MM.1S (cell line): ENCODE results near the gene E2F6.

ENCODE experiments used
- DNase-seq: peaks from one replicate; pipeline ENCODE4 v3.0.0-alpha.2; 2015
- H2AFZ ChIP-seq: fragments of 300-600 bp; sonication (generic); 2 replicates; pipeline ENCODE4 v1.6.0; 2016; ENCODE audit warnings: antibody characterized with exemption, low read length
- H3F3A ChIP-seq: fragments of 300-600 bp; sonication (generic); 2 replicates; pipeline ENCODE4 v1.6.1; 2016; ENCODE audit warnings: mild to moderate bottlenecking, antibody characterized with exemption, low read length, moderate library complexity, mixed read lengths; ENCODE audit not compliant: insufficient read depth
- H3K27ac ChIP-seq: fragments of 300-600 bp; sonication (generic); 2 replicates; pipeline ENCODE4 v1.5.1; 2016; ENCODE audit warnings: mild to moderate bottlenecking, low read length
- H3K27me3 ChIP-seq: fragments of 300-600 bp; sonication (generic); replicated peaks from 2 replicates; pipeline ENCODE4 v1.6.0; 2016; ENCODE audit warnings: low read length; ENCODE audit not compliant: insufficient read depth
- H3K36me3 ChIP-seq: fragments of 300-600 bp; sonication (generic); replicated peaks from 2 replicates; pipeline ENCODE4 v1.6.1; 2016; ENCODE audit warnings: mild to moderate bottlenecking, low read length, mixed read lengths; ENCODE audit not compliant: insufficient read depth
- H3K4me1 ChIP-seq: fragments of 300-600 bp; sonication (generic); 2 replicates; pipeline ENCODE4 v1.6.1; 2016; ENCODE audit warnings: low read length, mixed read lengths
- H3K4me2 ChIP-seq: fragments of 300-600 bp; sonication (generic); 2 replicates; pipeline ENCODE4 v1.6.0; 2016; ENCODE audit warnings: low read depth, low read length
- H3K4me3 ChIP-seq: fragments of 300-600 bp; sonication (generic); 2 replicates; pipeline ENCODE4 v1.5.1; 2016; ENCODE audit warnings: low read length, mixed read lengths
- H3K79me2 ChIP-seq: fragments of 300-600 bp; sonication (generic); 2 replicates; pipeline ENCODE4 v1.6.1; 2016; ENCODE audit warnings: mixed run types, low read length, mixed read lengths
- H3K9ac ChIP-seq: fragments of 300-600 bp; sonication (generic); 2 replicates; pipeline ENCODE4 v1.6.1; 2016; ENCODE audit warnings: low read length, mixed read lengths
- H3K9me2 ChIP-seq: fragments of 300-600 bp; sonication (generic); replicated peaks from 2 replicates; pipeline ENCODE4 v1.6.1; 2016; ENCODE audit warnings: mild to moderate bottlenecking, low read length, mixed read lengths; ENCODE audit not compliant: insufficient read depth
- H3K9me3 ChIP-seq: fragments of 300-600 bp; sonication (generic); replicated peaks from 2 replicates; pipeline ENCODE4 v1.6.1; 2016; ENCODE audit warnings: mild to moderate bottlenecking, low read length, mixed read lengths; ENCODE audit not compliant: insufficient read depth
- H4K20me1 ChIP-seq: fragments of 300-600 bp; sonication (generic); 2 replicates; pipeline ENCODE4 v1.6.1; 2016; ENCODE audit warnings: mild to moderate bottlenecking, low read length, moderate library complexity, mixed read lengths; ENCODE audit not compliant: insufficient read depth
- EZH2 ChIP-seq: fragments of 300-600 bp; sonication (generic); optimal IDR thresholded peaks from 2 replicates; pipeline ENCODE3; 2017; ENCODE audit warnings: low read depth, mild to moderate bottlenecking, antibody characterized with exemption, low read length, mixed read lengths
- EZH2phosphoT487 ChIP-seq: fragments of 300-600 bp; sonication (generic); IDR thresholded peaks from 2 replicates; pipeline ENCODE4 v1.6.1; 2018; ENCODE audit warnings: antibody characterized with exemption, low read length
- TF ChIP-seq, protein P1 (sequence below): fragments of 300-600 bp; sonication (generic); IDR thresholded peaks from 2 replicates; pipeline ENCODE4 v1.5.1; 2016; ENCODE audit warnings: antibody characterized with exemption, low read length, mixed read lengths

The E2F6 gene

GRCh38 chr2:11490194-11490593 lies 24.2 kb upstream of the E2F6 start:
- no peak overlapping the region for H3K27ac ChIP-seq
- no peak overlapping the region for H2AFZ ChIP-seq

GRCh38 chr2:11488809-11489208 lies 22.8 kb upstream of the E2F6 start:
- H3K9ac ChIP-seq, result no peak overlapping the region
- no peak overlapping the region for H2AFZ ChIP-seq
- TF ChIP-seq EZH2 (no peak), EZH2phosphoT487 (no peak)
- TF ChIP-seq, protein P1, sequence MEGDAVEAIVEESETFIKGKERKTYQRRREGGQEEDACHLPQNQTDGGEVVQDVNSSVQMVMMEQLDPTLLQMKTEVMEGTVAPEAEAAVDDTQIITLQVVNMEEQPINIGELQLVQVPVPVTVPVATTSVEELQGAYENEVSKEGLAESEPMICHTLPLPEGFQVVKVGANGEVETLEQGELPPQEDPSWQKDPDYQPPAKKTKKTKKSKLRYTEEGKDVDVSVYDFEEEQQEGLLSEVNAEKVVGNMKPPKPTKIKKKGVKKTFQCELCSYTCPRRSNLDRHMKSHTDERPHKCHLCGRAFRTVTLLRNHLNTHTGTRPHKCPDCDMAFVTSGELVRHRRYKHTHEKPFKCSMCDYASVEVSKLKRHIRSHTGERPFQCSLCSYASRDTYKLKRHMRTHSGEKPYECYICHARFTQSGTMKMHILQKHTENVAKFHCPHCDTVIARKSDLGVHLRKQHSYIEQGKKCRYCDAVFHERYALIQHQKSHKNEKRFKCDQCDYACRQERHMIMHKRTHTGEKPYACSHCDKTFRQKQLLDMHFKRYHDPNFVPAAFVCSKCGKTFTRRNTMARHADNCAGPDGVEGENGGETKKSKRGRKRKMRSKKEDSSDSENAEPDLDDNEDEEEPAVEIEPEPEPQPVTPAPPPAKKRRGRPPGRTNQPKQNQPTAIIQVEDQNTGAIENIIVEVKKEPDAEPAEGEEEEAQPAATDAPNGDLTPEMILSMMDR, result no peak
- H3K79me2 ChIP-seq, result no peaks in the 10 kb centered on the region
- no peak overlapping the region for H3K4me3 ChIP-seq
- H3F3A ChIP-seq, result no peaks in the 10 kb centered on the region
- no peaks in the 10 kb centered on the region for H3K36me3 ChIP-seq
- H4K20me1 ChIP-seq, result no peaks in the 10 kb centered on the region
- no peak overlapping the region for H3K27ac ChIP-seq
- no peak for DNase-seq
- H3K9me3 ChIP-seq, result no peaks in the 10 kb centered on the region
- no peak overlapping the region for H3K4me2 ChIP-seq
- no peaks in the 10 kb centered on the region for H3K9me2 ChIP-seq
- H3K4me1 ChIP-seq, result peaks cover 10% of the 10 kb centered on the region
- no peaks in the 10 kb centered on the region for H3K27me3 ChIP-seq

More at GRCh38 chr2:11490194-11490593, 24.2 kb upstream of the E2F6 start:
- DNase-seq, result no peak
- Histone ChIP-seq H3K4me1 (peaks cover 10% of the 10 kb centered on the region), H3K4me2 (no peak overlapping the region), H3K4me3 (no peak overlapping the region), H3K27me3 (no peaks in the 10 kb centered on the region), H3K9me3 (no peaks in the 10 kb centered on the region), H4K20me1 (no peaks in the 10 kb centered on the region), H3K9ac (no peak overlapping the region), H3K79me2 (no peaks in the 10 kb centered on the region), H3K36me3 (no peaks in the 10 kb centered on the region), H3F3A (no peaks in the 10 kb centered on the region), H3K9me2 (no peaks in the 10 kb centered on the region)
- TF ChIP-seq, protein P1, result no peak
- TF ChIP-seq EZH2 (no peak), EZH2phosphoT487 (no peak)

- Histone ChIP-seq H3F3A (no peaks in the 10 kb centered on the region), H3K9me2 (no peaks in the 10 kb centered on the region), H3K4me3 (no peak overlapping the region; the same call in 1 of the 2 replicates), H3K9me3 (no peaks in the 10 kb centered on the region), H3K9ac (no peak overlapping the region), H2AFZ (no peak overlapping the region), H3K27ac (no peak overlapping the region), H3K27me3 (0 out of 2 replicates have a peak, but pooled peaks cover 4% of the 10 kb centered on the region), H3K4me2 (peak overlapping the region; percentile 61; the same call in 1 of the 2 replicates), H3K79me2 (no peaks in the 10 kb centered on the region), H3K4me1 (peaks cover 11% of the 10 kb centered on the region), H3K36me3 (no peaks in the 10 kb centered on the region), H4K20me1 (no peaks in the 10 kb centered on the region)
- no peak for TF ChIP-seq EZH2phosphoT487
- no peak for TF ChIP-seq EZH2
- TF ChIP-seq, protein P1, result no peak
- DNase-seq, result no peak
Measured at GRCh38 chr2:11483806-11484617, 18.1 kb upstream of the E2F6 start.
